Measurements from ENCODE around the gene XDH.

The XDH gene

GRCh38 chr2:31286230-31286629 lies 128.3 kb downstream of the XDH start:
- DNase-seq (ENCODE audit: low spot score): no peak
- TF ChIP-seq CTCF (conservative IDR thresholded peaks at IDR 0.05; ENCODE audit: low read depth): no peak
- H3K27ac ChIP-seq: no peak overlapping the region
- CTCF ChIA-PET: no interaction called here
- POLR2A ChIA-PET (ENCODE audit: low non-redundant PET): no interaction called here
